ENCODE measurements around the gene PURB.
A peak's percentile ranks its signal among the peaks of the same experiment; 100 is the strongest.

GRCh38 chr7:44847920-44848634 is 37.3 kb downstream of the PURB start, which contains the start of gene H2AZ2:
- TF ChIP-seq POLR2A (IDR thresholded peaks at IDR 0.05), result peak in 1 of 2 donors; percentile 90
- TF ChIP-seq CTCF (IDR thresholded peaks at IDR 0.05), result no peak
